A549 (cell line): ENCODE data around the gene SFXN1. TPM values are rescaled to one million over a fixed set of nuclear protein-coding genes. Genes with fewer than 3 reads are reported as not detected.
"Not testable (repeated sequence)": the region's sequence is repeated elsewhere in the genome, so short reads cannot be mapped to it uniquely, and the experiment has no call there.

ENCODE experiments used
- ATAC-seq, 2 experiments: fragments of 200-7000 bp in 1 of 2; fragments of >200 bp in 1 of 2; cut with Nextera tagmentation in 1 of 2; cut with Tn5 transposase in 1 of 2; 3 replicates each; pipeline versions ENCODE4 v1.8.0 to v1.9.1; 2018 to 2020; ENCODE audit warnings: mild to moderate bottlenecking in 1 of 2, moderate library complexity in 1 of 2
- CTCF ChIA-PET: fragments of 300-600 bp; sonication (Branson Sonifier 250); formaldehyde crosslinking; extraction: SDS; loops from one replicate; lab custom pipeline; 2021; ENCODE audit warnings: antibody characterized with exemption, inconsistent platforms; lab: Yijun Ruan, JAX
- POLR2A ChIA-PET: fragments of 350-600 bp; formaldehyde crosslinking; extraction: SDS; loops from one replicate; lab custom pipeline; 2021; ENCODE audit warnings: antibody characterized with exemption, inconsistent platforms; lab: Yijun Ruan, JAX
- DNase-seq, 2 experiments: peaks; one replicate each; pipeline versions ENCODE4 v3.0.0 to v3.0.0-alpha.2; 2011 to 2016; ENCODE audit warnings: low read depth in 1 of 2, low spot score in 1 of 2
- FAIRE-seq: peaks from 2 replicates; lab custom pipeline; 2011; peaks lifted over from hg19 to GRCh38; lab: Jason Lieb, UNC
- H3K27ac ChIP-seq, 2 experiments: fragments of >200 bp; sonication (Bioruptor Twin); formaldehyde crosslinking; 3 replicates each; pipeline ENCODE4 v1.5.1; 2016 to 2017
- H3K4me1 ChIP-seq: fragments of >200 bp; sonication (Bioruptor Twin); formaldehyde crosslinking; 3 replicates; pipeline ENCODE4 v1.6.1; 2016
- H3K4me2 ChIP-seq: fragments of >200 bp; sonication (Bioruptor Twin); formaldehyde crosslinking; 3 replicates; pipeline ENCODE4 v1.6.1; 2016
- H3K4me3 ChIP-seq: fragments of >200 bp; sonication (Bioruptor Twin); formaldehyde crosslinking; 3 replicates; pipeline ENCODE4 v1.5.1; 2016
- H3K9me3 ChIP-seq: fragments of >200 bp; sonication (Bioruptor Twin); formaldehyde crosslinking; 3 replicates; pipeline ENCODE4 v1.6.1; 2016
- BCL3 ChIP-seq: fragments of >200 bp; sonication (Bioruptor Twin); formaldehyde crosslinking; IDR thresholded peaks from 3 replicates; pipeline ENCODE4 v1.6.1; 2016
- BHLHE40 ChIP-seq: IDR thresholded peaks from 2 replicates; pipeline ENCODE4 v1.6.1; 2012; ENCODE audit warnings: low read depth, low read length, inconsistent platforms
- CBX8 ChIP-seq: fragments of 200-600 bp; sonication (generic); IDR thresholded peaks from 2 replicates; pipeline ENCODE4 v1.6.1; 2016
- CEBPB ChIP-seq, 2 experiments: fragments of >200 bp in 1 of 2; sonication (Bioruptor Twin) in 1 of 2; formaldehyde crosslinking in 1 of 2; IDR thresholded peaks; 2 replicates each; pipeline ENCODE4 v1.6.1; 2012 to 2016
- CHD2 ChIP-seq: fragments of 150-350 bp; IDR thresholded peaks from 2 replicates; pipeline ENCODE4 v1.6.1; 2014; ENCODE audit warnings: low read length; ENCODE audit not compliant: partially characterized antibody
- EP300 ChIP-seq, 2 experiments: fragments of >200 bp; sonication (Bioruptor Twin); formaldehyde crosslinking; IDR thresholded peaks; 2 replicates in 1 of 2; 3 replicates in 1 of 2; pipeline ENCODE4 v1.6.1; 2016 to 2017
- FOSB ChIP-seq: fragments of 250-450 bp; sonication (Bioruptor Pico); IDR thresholded peaks from 2 replicates; pipeline ENCODE4 v1.5.0; 2020; ENCODE audit warnings: mild to moderate bottlenecking, moderate library complexity
- FOSL2 ChIP-seq, 2 experiments: fragments of 450-650 bp in 1 of 2; fragments of >200 bp in 1 of 2; sonication (Bioruptor Twin) in 1 of 2; formaldehyde crosslinking; IDR thresholded peaks; 2 replicates each; pipeline versions ENCODE4 v1.5.0 to v1.6.1; 2016 to 2020; ENCODE audit warnings: mild to moderate bottlenecking in 1 of 2, moderate library complexity in 1 of 2
- FOXS1 ChIP-seq: fragments of 250-450 bp; sonication (Bioruptor Pico); IDR thresholded peaks from 2 replicates; pipeline ENCODE4 v1.5.0; 2020; ENCODE audit warnings: mild to moderate bottlenecking, moderate library complexity
- GATA3 ChIP-seq: IDR thresholded peaks from 2 replicates; pipeline ENCODE4 v1.6.1; 2012; ENCODE audit warnings: borderline replicate concordance
- HES2 ChIP-seq: fragments of >200 bp; sonication (Bioruptor Twin); formaldehyde crosslinking; IDR thresholded peaks from 2 replicates; pipeline ENCODE4 v1.6.1; 2016
- JUN ChIP-seq, 2 experiments: fragments of >200 bp; sonication (Bioruptor Twin); formaldehyde crosslinking; IDR thresholded peaks; 2 replicates in 1 of 2; 3 replicates in 1 of 2; pipeline ENCODE4 v1.6.1; 2016 to 2017
- JUNB ChIP-seq: fragments of >200 bp; sonication (Bioruptor Twin); formaldehyde crosslinking; IDR thresholded peaks from 2 replicates; pipeline ENCODE4 v1.6.1; 2016
- KDM1A ChIP-seq: fragments of 200-600 bp; sonication (generic); IDR thresholded peaks from 2 replicates; pipeline ENCODE4 v1.6.1; 2016; ENCODE audit warnings: low read depth, mild to moderate bottlenecking
- KDM5A ChIP-seq: fragments of 200-600 bp; sonication (generic); IDR thresholded peaks from 2 replicates; pipeline ENCODE4 v1.6.1; 2016; ENCODE audit warnings: antibody characterized with exemption, mild to moderate bottlenecking
- MAFK ChIP-seq: fragments of 450-650 bp; IDR thresholded peaks from 2 replicates; pipeline ENCODE4 v1.6.1; 2014; ENCODE audit not compliant: partially characterized antibody
- MAX ChIP-seq: IDR thresholded peaks from 2 replicates; pipeline ENCODE4 v1.6.1; 2012
- MAZ ChIP-seq: fragments of 150-350 bp; IDR thresholded peaks from 2 replicates; pipeline ENCODE4 v1.6.1; 2014; ENCODE audit warnings: antibody characterized with exemption, low read depth, low read length, borderline replicate concordance
- NFE2L2 ChIP-seq: fragments of 150-350 bp; conservative IDR thresholded peaks from 2 replicates; pipeline ENCODE4 v1.6.1; 2014; ENCODE audit warnings: low read length
- PHF8 ChIP-seq: fragments of 200-600 bp; sonication (generic); IDR thresholded peaks from 2 replicates; pipeline ENCODE4 v1.6.1; 2016; ENCODE audit warnings: low read depth, mild to moderate bottlenecking, antibody characterized with exemption, moderate library complexity, borderline replicate concordance
- POLR2A ChIP-seq: IDR thresholded peaks from 2 replicates; pipeline ENCODE4 v1.6.1; 2012; ENCODE audit warnings: mild to moderate bottlenecking, low read length
- RARB ChIP-seq: fragments of 250-450 bp; sonication (Bioruptor Pico); IDR thresholded peaks from 2 replicates; pipeline ENCODE4 v1.8.0; 2021; ENCODE audit warnings: mild to moderate bottlenecking, moderate library complexity
- RNF2 ChIP-seq: fragments of 200-600 bp; sonication (generic); IDR thresholded peaks from 2 replicates; pipeline ENCODE4 v1.6.1; 2016; ENCODE audit warnings: low read depth, mild to moderate bottlenecking, antibody characterized with exemption, moderate library complexity, borderline replicate concordance
- USF2 ChIP-seq: fragments of 450-650 bp; IDR thresholded peaks from 2 replicates; pipeline ENCODE4 v1.6.1; 2014; ENCODE audit warnings: antibody characterized with exemption
- ZFP36 ChIP-seq: fragments of 450-650 bp; IDR thresholded peaks from 2 replicates; pipeline ENCODE4 v1.6.1; 2014; ENCODE audit warnings: borderline replicate concordance; ENCODE audit not compliant: partially characterized antibody
- ZSCAN20 ChIP-seq: fragments of 250-450 bp; sonication (Bioruptor Pico); IDR thresholded peaks from 2 replicates; pipeline ENCODE4 v1.8.0; 2022; ENCODE audit warnings: mild to moderate bottlenecking, moderate library complexity
- WGBS: methylation state at CpG from one replicate; pipeline ENCODE4 v1.1.6; 2017; ENCODE audit errors: missing lambda C conversion rate; 5-methylcytosine and 5-hydroxymethylcytosine counted together
- polyA plus RNA-seq, 4 experiments: library from polyadenylated mRNA; depleted of rRNA in 3 of 4; stranded (reverse); fragments of >200 nt; fragmentation: RNase III in 1 of 4; extraction: RNeasy Plus Mini Kit Qiagen cat#74134 plus additional on column Dnase treatment in 1 of 4; gene quantifications; 2 replicates in 3 of 4; 3 replicates in 1 of 4; pipeline ENCODE4 v1.2.3, GENCODE V29; 2011 to 2017

Gene SFXN1
- polyA plus RNA-seq, 2 of the 4 experiments (the other 2 are of a cell fraction): 79.6 to 190 TPM

- CTCF ChIA-PET: no interaction called here
- Histone ChIP-seq H3K4me3 (no peak overlapping the region), H3K4me2 (peak overlapping the region; percentile 52), H3K9me3 (no peaks in the 10 kb centered on the region), H3K4me1 (peaks cover 21% of the 10 kb centered on the region), H3K27ac (peak overlapping the region; percentile 48 to 61; a peak in 4 of 6 replicates)
- FAIRE-seq: no peak
- peak in 1 of 2 experiments; percentile 59; a peak in 4 of 6 replicates for ATAC-seq
- POLR2A ChIA-PET: interaction anchor here (0.6 kb wide), 1 partner anchor 1044 kb away, joined by 3 read pairs; no protein-coding TSS in a partner anchor
- peak in 1 of 2 experiments; percentile 66 for DNase-seq
- no peak for TF ChIP-seq FOSL2 (IDR thresholded peaks at IDR 0.05)
- peak; percentile 23 for TF ChIP-seq FOSL2 (CRISPR knock-in tag; IDR thresholded peaks at IDR 0.05)
- TF ChIP-seq CEBPB (IDR thresholded peaks at IDR 0.05): peak in 1 of 2 experiments; percentile 65; a peak in 1 of 4 replicates
- TF ChIP-seq FOSB (CRISPR knock-in tag): no peak
- TF ChIP-seq RARB (CRISPR knock-in tag): no peak
- peak; percentile 53 for TF ChIP-seq JUNB
- no peak for TF ChIP-seq ZSCAN20 (CRISPR knock-in tag)
- TF ChIP-seq HES2: no peak
- TF ChIP-seq PHF8: no peak
- TF ChIP-seq RNF2: no peak
- TF ChIP-seq GATA3: peak; percentile 26; the same call in 1 of the 2 replicates
- TF ChIP-seq MAZ: no peak
- 0 out of 5 replicates have a peak, but pooled peaks of 1 of the 2 experiments have one; percentile 32 for TF ChIP-seq JUN (IDR thresholded peaks at IDR 0.05)
- peak in 1 of 2 experiments; percentile 53; a peak in 2 of 5 replicates for TF ChIP-seq EP300 (IDR thresholded peaks at IDR 0.05)
- WGBS: 58% methylated on average over 17 of the region's 17 CpGs
These were observed 16.2 kb downstream of the SFXN1 start for GRCh38 chr5:175494264-175495183.

- H3K4me2 ChIP-seq: no peak overlapping the region
- no peaks in the 10 kb centered on the region for H3K9me3 ChIP-seq
- no peak for FAIRE-seq
- no peak for ATAC-seq
- 96% methylated on average over 7 of the region's 7 CpGs for WGBS
- no peak for DNase-seq
- no peak overlapping the region for H3K4me3 ChIP-seq
- no peak for TF ChIP-seq FOSL2 (IDR thresholded peaks at IDR 0.05)
- TF ChIP-seq FOSL2 (CRISPR knock-in tag; IDR thresholded peaks at IDR 0.05): no peak
- TF ChIP-seq CBX8: no peak
- no peak for TF ChIP-seq ZFP36
- CTCF ChIA-PET: no interaction called here
- POLR2A ChIA-PET: interaction anchor here (0.6 kb wide), 1 partner anchor 11 kb away, joined by 3 read pairs; no protein-coding TSS in a partner anchor
- H3K4me1 ChIP-seq: no peaks in the 10 kb centered on the region
- no peak overlapping the region for H3K27ac ChIP-seq
These were observed 23.4 kb downstream of the SFXN1 start for GRCh38 chr5:175501759-175502158.

- DNase-seq, H3K4me3 ChIP-seq, POLR2A ChIA-PET, H3K9me3 ChIP-seq, H3K4me2 ChIP-seq, ATAC-seq, FAIRE-seq, H3K27ac ChIP-seq: not testable (repeated sequence)
- CTCF ChIA-PET: interaction anchor here (0.6 to 2.2 kb wide), 3 partner anchors 10 to 1118 kb away, joined by 3 to 9 read pairs (median 5); no protein-coding TSS in a partner anchor
- 93% methylated on average over 4 of the region's 4 CpGs for WGBS
- peaks cover 12% of the 10 kb centered on the region; the same call in 2 of the 3 replicates for H3K4me1 ChIP-seq
These were observed 29.3 kb downstream of the SFXN1 start for GRCh38 chr5:175507671-175508070.

- peak overlapping the region in 1 of 2 experiments; percentile 21; a peak in 1 of 6 replicates for H3K27ac ChIP-seq
- H3K4me1 ChIP-seq: peaks cover 12% of the 10 kb centered on the region; the same call in 2 of the 3 replicates
- ChIA-PET CTCF (interaction anchor here (0.7 to 2.2 kb wide), 2 partner anchors 9 to 22 kb away, joined by 3 to 9 read pairs; no protein-coding TSS in a partner anchor), POLR2A (no interaction called here)
- peak in 1 of 2 experiments; percentile 51 for DNase-seq
- WGBS: 57% methylated on average over 2 of the region's 2 CpGs
- no peaks in the 10 kb centered on the region for H3K9me3 ChIP-seq
- H3K4me3 ChIP-seq: no peak overlapping the region
- FAIRE-seq: no peak
- peak overlapping the region; percentile 22; the same call in 1 of the 3 replicates for H3K4me2 ChIP-seq
- peak in 1 of 2 experiments; percentile 31; a peak in 3 of 6 replicates for ATAC-seq
- TF ChIP-seq ZSCAN20 (CRISPR knock-in tag): no peak
- TF ChIP-seq PHF8: no peak
- TF ChIP-seq BHLHE40: no peak
- no peak for TF ChIP-seq POLR2A
- TF ChIP-seq KDM1A: no peak
- no peak for TF ChIP-seq USF2
- TF ChIP-seq BCL3: no peak
- no peak for TF ChIP-seq FOXS1 (CRISPR knock-in tag)
- no peak for TF ChIP-seq NFE2L2
- TF ChIP-seq RARB (CRISPR knock-in tag): no peak
- TF ChIP-seq MAFK: no peak
- no peak for TF ChIP-seq KDM5A
- no peak for TF ChIP-seq CHD2
- no peak for TF ChIP-seq MAX
These were observed 30.5 kb downstream of the SFXN1 start for GRCh38 chr5:175508896-175509295.
